IPS-NIHi7 (cell line): ENCODE measurements around the gene NDC1.
A peak's percentile ranks its signal among the peaks of the same experiment; 100 is the strongest.
"Not testable (repeated sequence)": the region's sequence is repeated elsewhere in the genome, so short reads cannot be mapped to it uniquely, and the experiment has no call there.

ENCODE experiments used
- DNase-seq: peaks from one replicate; pipeline ENCODE4 v3.0.0; 2012; ENCODE audit warnings: mixed read lengths; ENCODE audit errors: extremely low spot score

Gene NDC1

GRCh38 chr1:53837924-53838653, at the start of gene NDC1:
Gene NDC1, minus strand, starts transcription at chr1:53838296. Its CDS starts 35 bp downstream, at chr1:53838261.
- DNase-seq = peak; percentile 95

DNA sequence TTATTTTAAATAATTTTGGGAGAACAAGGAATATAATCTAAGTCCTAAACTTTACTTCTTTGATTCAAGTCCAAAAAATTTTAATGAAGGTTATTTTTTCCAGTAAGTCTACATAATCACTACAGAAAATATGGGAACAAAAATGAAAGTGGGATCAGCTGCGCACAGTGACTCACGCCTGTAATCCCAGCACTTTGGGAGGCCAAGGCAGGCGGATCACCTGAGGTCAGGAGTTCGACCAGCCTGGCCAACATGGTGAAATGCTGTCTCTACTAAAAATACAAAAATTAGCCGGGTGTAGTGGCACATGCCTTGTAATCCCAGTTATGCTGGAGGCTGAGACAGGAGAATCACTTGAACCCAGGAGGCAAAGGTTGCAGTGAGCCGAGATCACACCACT, 45.5 kb upstream of the NDC1 start:
- not testable (repeated sequence) for DNase-seq

- DNase-seq = not testable (repeated sequence)
Observed at GRCh38 chr1:53881853-53882252, 43.8 kb upstream of the NDC1 start.

- DNase-seq = peak; percentile 40
Observed at GRCh38 chr1:53878492-53879105, 40.5 kb upstream of the NDC1 start.

DNA sequence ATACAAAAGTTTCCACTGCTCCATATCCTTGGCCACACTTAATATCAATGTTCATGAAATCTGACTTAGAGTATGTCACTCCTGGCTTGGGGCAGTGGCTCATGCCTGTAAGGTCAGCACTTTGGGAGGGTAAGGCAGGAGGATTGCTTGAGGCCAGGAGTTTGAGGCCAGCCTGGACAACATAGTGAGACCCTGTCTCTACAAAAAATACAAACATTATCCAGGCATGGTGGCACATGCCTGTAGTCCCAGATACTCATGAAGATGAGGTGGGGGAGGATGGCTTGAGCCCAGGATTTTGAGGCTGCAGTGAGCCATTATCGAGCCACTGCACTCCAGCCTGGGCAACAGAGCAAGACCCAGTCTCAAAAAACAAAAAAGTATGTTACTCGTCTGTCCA, 37.1 kb upstream of the NDC1 start:
- DNase-seq = not testable (repeated sequence)

- DNase-seq = no peak
Observed at GRCh38 chr1:53871773-53872484, 33.8 kb upstream of the NDC1 start.

DNA sequence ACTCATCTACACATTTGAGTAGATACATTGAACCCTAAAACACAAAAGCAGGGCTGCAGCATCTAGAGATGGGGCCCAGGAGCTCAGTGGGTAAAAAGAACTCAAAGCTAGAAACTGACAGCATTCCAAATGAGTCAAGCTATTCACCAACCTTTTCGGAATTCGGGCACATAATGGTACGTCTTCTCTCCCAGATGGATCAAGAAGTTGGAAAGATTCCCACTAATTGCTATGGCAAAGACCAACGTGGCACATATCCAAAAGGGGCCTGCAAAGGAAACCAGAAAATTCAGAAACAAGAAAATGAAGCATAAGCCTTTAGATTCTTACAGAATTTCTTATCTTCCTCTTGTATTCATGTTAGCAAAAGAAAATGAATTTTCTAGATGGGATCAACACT, 33.1 kb upstream of the NDC1 start:
- no peak for DNase-seq

DNA sequence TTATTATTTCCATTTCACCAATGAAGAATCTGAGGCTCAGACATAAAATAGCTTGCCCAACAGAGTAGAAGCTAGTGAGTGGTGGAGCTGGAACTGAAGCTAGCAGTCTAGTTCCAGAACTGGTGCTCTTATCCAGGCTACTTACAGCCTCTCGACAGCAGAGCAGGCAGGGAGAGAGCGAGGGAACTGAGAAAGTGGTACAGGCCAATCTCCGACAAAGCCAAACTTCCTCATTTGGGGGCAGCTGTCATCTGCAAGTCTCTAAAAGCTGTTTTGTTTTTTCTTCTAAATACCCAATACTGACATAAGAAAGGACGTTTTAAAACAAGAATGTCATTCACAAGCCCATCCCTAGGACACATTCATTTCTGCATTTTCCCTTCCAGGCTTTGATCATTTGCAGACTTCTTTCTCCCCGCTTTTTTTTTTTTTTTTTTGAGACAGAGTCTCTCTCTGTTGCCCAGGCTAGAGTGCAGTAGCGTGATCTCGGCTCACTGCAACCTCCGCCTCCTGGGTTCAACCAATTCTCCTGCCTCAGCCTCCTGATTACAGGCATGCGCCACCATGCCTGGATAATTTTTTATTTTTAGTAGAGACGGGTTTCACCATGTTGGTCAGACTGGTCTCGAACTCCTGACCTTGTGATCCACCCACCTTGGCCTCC, 31.5 kb upstream of the NDC1 start:
- no peak for DNase-seq

DNA sequence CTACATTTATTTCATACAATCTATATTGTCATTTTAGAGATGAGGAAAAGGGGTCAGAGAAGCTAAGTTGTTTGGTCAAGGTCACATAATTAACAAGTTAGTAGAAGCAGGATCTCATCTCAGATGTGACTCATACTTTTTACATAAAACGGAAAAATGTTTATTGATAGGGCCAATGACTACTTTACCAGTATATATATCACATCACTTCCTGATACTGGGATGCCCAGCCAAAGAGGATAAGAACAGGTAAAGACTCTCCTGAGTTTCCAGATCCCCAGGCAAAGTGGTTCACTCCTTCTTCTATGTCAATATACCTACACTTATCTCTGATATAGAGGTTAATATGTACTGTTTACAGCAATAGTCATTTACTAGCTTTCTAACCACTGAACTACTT, 30.5 kb upstream of the NDC1 start:
- DNase-seq = no peak

DNA sequence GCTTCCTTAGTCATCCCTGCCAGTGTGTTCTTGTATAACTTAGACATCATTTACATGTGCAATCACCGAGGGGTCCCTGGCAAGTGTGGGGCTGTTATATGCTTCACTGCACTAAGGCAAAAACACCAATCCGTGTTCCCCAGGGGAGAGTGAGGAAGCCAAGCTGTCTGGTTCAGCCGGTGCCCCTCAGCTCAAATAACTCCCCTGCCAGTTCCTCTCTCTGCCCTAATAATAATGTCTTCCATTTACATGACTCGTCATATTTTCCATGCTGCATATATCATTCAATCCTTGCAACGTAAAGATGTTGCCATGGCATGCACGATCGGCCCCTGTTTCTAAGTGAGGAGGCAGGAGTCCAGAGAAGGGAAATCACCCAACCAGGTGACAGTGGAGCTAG, 24.4 kb upstream of the NDC1 start:
- DNase-seq = no peak

- DNase-seq = peak; percentile 81
Observed at GRCh38 chr1:53860967-53861411, 22.9 kb upstream of the NDC1 start.

DNA sequence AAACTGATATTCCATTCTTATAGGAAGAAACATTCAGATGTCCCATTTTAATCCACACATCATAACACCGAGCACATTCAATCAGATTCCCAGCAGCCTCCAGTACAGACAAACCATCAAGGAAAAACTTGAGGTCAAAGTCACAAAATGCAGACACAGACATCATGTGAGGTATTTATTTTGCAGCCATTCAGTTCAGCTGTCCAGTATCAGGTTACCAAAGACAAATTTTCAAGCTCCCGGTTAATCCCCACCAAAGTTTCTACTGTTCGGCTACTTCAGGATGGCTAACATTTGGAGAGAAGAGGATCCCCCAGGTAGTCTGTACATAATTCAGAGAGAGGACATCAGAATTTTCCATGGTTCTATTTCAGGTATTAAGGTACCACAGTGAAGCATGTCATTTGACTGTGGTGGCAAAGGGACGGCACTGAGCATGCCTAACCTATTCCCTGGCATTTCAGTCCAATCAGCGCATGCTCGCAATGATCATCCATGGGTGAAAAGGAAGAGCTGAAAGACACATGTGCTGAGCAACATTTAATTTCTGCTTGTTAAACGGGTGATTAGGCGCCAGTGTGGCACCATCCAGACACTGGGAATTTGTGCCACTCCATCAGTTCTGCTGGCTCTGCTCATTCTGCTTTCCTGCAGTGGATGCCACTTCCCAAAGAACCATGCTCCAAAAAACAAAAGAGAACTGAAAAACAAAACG, 13.6 kb upstream of the NDC1 start:
- no peak for DNase-seq

DNA sequence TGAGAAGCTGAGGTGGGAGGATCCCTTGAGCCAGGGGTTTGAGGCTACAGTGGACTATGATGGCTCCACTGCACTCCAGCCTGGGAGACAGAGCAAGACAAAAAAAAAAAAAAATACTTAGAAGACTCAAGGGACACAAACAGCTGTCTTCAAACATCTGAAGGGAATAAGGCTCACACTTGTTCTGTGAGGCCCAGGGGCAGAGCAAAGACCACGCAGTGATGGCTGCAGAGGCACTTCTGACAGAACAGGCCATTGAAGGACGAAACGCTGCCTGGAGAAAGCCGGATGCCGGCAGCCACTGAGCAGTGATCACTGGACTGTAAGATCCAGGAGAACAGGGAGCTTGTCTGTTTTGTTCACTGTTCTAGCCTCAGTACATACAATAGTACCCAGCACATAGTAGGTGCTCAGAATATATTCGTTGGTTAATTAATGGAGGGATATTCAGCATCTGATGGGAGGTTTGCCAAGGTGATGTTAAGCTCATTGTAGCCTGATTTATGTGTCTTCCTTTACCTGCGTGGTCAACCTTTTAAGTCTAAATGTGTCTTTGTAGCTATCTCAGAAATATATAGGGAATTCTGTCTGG, 12.1 kb upstream of the NDC1 start:
- DNase-seq = no peak

DNA sequence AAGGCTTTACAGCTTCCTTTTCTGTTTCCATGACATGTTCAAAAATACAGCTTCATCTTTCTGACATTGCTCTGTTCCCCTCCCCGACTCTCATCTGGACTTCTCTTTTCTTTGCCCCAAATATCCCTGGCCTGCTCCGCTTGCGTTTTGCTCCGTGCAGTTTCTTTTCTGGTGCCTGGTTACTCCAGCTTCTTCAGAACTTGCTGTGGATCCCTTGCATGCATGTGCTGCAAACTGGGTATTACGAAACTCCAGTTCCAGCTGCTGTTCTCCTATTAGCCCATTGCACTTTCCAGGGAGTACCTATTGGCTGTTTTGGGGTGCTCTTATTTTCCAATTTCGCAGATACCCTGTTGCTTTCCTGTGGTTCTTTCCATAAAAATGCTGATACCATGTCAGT, 9.9 kb upstream of the NDC1 start:
- no peak for DNase-seq

- DNase-seq = no peak
Observed at GRCh38 chr1:53842347-53842746, 4.3 kb upstream of the NDC1 start.

- no peak for DNase-seq
Observed at GRCh38 chr1:53838654-53838974, 518 bp upstream of the NDC1 start.

- DNase-seq = no peak
Observed at GRCh38 chr1:53837646-53837923, 511 bp downstream of the NDC1 start.

- DNase-seq = no peak
Observed at GRCh38 chr1:53835491-53835890, 2.6 kb downstream of the NDC1 start.

- DNase-seq = no peak
Observed at GRCh38 chr1:53834776-53835175, 3.3 kb downstream of the NDC1 start.

DNA sequence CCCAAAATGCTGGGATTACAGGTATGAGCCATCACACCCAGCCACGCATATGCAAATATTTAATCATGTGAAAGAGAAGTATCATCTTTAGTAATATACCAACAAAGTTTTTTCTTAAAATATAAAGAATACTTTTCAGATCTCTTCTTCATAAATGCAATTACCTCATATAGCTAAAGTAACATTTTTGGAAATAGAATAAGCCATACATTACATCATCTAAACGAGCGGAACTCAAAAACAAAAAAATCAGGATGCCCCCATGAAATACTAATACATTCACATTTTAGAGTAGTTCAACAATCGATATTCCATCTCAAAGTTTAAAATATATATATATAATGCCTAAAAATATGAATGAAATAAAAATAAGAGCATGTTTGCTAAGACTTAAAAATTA, 4.7 kb downstream of the NDC1 start:
- DNase-seq = no peak

DNA sequence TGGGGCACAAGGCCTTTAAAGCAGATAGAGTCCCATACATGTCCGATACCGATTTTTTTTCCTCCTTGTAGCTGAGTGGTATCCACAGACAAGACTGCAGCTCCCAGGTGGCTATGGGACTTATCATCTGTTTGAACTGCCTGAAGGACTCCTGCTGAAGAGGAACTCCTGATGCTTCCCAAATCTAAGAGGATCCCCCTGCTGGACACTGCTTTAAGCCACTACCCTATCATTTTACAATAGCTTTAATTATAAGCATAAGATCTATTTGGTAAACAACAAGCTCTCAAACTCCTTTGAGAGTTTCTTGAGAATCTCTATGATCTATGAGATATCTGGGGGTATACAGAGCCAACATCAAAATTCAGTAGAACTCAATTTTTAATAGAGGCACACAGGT, 11.7 kb downstream of the NDC1 start:
- peak; percentile 11 for DNase-seq

GRCh38 chr1:53825306-53825705, 12.8 kb downstream of the NDC1 start:
- DNase-seq = no peak
